K562 (cell line): ENCODE measurements around the gene ZNF473. TPM values are rescaled to one million over a fixed set of nuclear protein-coding genes. Genes with fewer than 3 reads are reported as not detected.

Experiments
- ATAC-seq: fragments of 200-7000 bp; cut with Tn5 transposase; 3 replicates; pipeline ENCODE4 v1.9.1; 2020; ENCODE audit warnings: moderate library complexity
- BruUV-seq: library from RNA; stranded (reverse); fragments of 400-500 nt; replicated peaks from 2 replicates; lab custom pipeline; 2021; lab: Mats Ljungman, UMichigan
- CTCF ChIA-PET: fragments of 300-600 bp; formaldehyde crosslinking; extraction: SDS; loops from one replicate; lab custom pipeline; 2021; ENCODE audit warnings: low intra/inter-chr PET ratio; lab: Yijun Ruan, JAX
- POLR2A ChIA-PET: fragments of 300-600, 350-650 bp; sonication (Branson Sonifier 250); formaldehyde crosslinking; extraction: SDS; loops from one replicate; lab custom pipeline; 2021; ENCODE audit warnings: antibody characterized with exemption, inconsistent platforms; lab: Yijun Ruan, JAX
- DNase-seq, 4 experiments: peaks; one replicate each; pipeline versions ENCODE4 v3.0.0 to v3.0.0-alpha.2; 2011 to 2018; ENCODE audit warnings: low spot score in 3 of 4, mixed read lengths in 3 of 4; ENCODE audit errors: extremely low read depth in 1 of 4
- FAIRE-seq: peaks from 2 replicates; lab custom pipeline; 2011; peaks lifted over from hg19 to GRCh38; lab: Jason Lieb, UNC
- H2AFZ ChIP-seq: 2 replicates; pipeline ENCODE4 v1.6.0; 2011; ENCODE audit warnings: low read depth, low read length, control low read depth, inconsistent platforms
- H3K27ac ChIP-seq: fragments of 200-600 bp; 3 replicates; pipeline ENCODE4 v1.8.0; 2011; ENCODE audit warnings: low read depth, mild to moderate bottlenecking, control low read depth, inconsistent platforms, low read length, moderate library complexity, mixed read lengths; ENCODE audit errors: extremely low read depth
- H3K27me3 ChIP-seq, 2 experiments: fragments of 300-600 bp in 1 of 2; 2 replicates in 1 of 2; 3 replicates in 1 of 2; pipeline versions ENCODE4 v1.6.0 to v1.8.0; 2011; ENCODE audit warnings: inconsistent platforms in 2 of 2, low read length in 2 of 2, mild to moderate bottlenecking in 1 of 2, mixed read lengths in 1 of 2, moderate library complexity in 1 of 2; ENCODE audit not compliant: control insufficient read depth in 2 of 2, insufficient read depth in 2 of 2
- H3K36me3 ChIP-seq: fragments of 300-600 bp; 3 replicates; pipeline ENCODE4 v1.8.0; 2011; ENCODE audit warnings: mild to moderate bottlenecking, low read length, inconsistent platforms; ENCODE audit not compliant: control insufficient read depth, insufficient read depth
- H3K4me1 ChIP-seq, 2 experiments: fragments of 200-600 bp in 1 of 2; replicated peaks in 1 of 2; 2 replicates in 1 of 2; 3 replicates in 1 of 2; pipeline versions ENCODE4 v1.5.1 to v1.8.0; 2011; ENCODE audit warnings: inconsistent platforms in 2 of 2, low read length in 2 of 2, mild to moderate bottlenecking in 1 of 2, mixed read lengths in 1 of 2, moderate library complexity in 1 of 2; ENCODE audit not compliant: control insufficient read depth in 2 of 2, insufficient read depth in 2 of 2
- H3K4me2 ChIP-seq: 2 replicates; pipeline ENCODE4 v1.6.1; 2011; ENCODE audit warnings: low read length, control low read depth, inconsistent platforms, mixed read lengths; ENCODE audit not compliant: insufficient read depth
- H3K4me3 ChIP-seq: fragments of 200-600 bp; sonication (generic), shearing (Covaris generic); 2 replicates; pipeline ENCODE4 v1.5.1; 2016; ENCODE audit warnings: control low read depth, inconsistent platforms
- H3K79me2 ChIP-seq: fragments of 200-600 bp; 3 replicates; pipeline ENCODE4 v1.8.0; 2011; ENCODE audit warnings: low read length, inconsistent platforms; ENCODE audit not compliant: control insufficient read depth, insufficient read depth
- H3K9ac ChIP-seq, 2 experiments: 2 replicates each; pipeline versions ENCODE4 v1.6.0 to v1.6.1; 2011; ENCODE audit warnings: low read depth in 2 of 2, low read length in 2 of 2, control low read depth in 1 of 2, inconsistent platforms in 1 of 2, mild to moderate bottlenecking in 1 of 2, mixed read lengths in 1 of 2; ENCODE audit not compliant: insufficient read depth in 1 of 2
- H3K9me1 ChIP-seq: one replicate; pipeline ENCODE4 v1.6.0; 2011; ENCODE audit warnings: inconsistent platforms, mild to moderate bottlenecking, low read length, moderate library complexity; ENCODE audit not compliant: control insufficient read depth, insufficient read depth
- H3K9me3 ChIP-seq: replicated peaks from 2 replicates; pipeline ENCODE4 v1.5.1; 2011; ENCODE audit warnings: low read depth, low read length, inconsistent platforms; ENCODE audit not compliant: control insufficient read depth, insufficient read depth
- H4K20me1 ChIP-seq: replicated peaks from 2 replicates; pipeline ENCODE4 v1.6.1; 2011; ENCODE audit warnings: low read length, inconsistent platforms, mixed read lengths; ENCODE audit not compliant: control insufficient read depth, insufficient read depth
- CGGBP1 ChIP-seq: fragments of 250-450 bp; sonication (Bioruptor Pico); IDR thresholded peaks from 2 replicates; pipeline ENCODE4 v1.9.0; 2021; ENCODE audit warnings: mild to moderate bottlenecking
- CREB3 ChIP-seq: fragments of 450-650 bp; conservative IDR thresholded peaks from 2 replicates; pipeline ENCODE4 v1.6.1; 2016; ENCODE audit warnings: missing genetic modification characterization, low read depth, mild to moderate bottlenecking, missing compliant biosample characterization, moderate library complexity
- FOXM1 ChIP-seq, 2 experiments: fragments of 450-650 bp in 1 of 2; sonication (generic) in 1 of 2; formaldehyde crosslinking in 1 of 2; IDR thresholded peaks; 2 replicates each; pipeline versions ENCODE4 v1.6.1 to v1.9.0; 2017 to 2022; ENCODE audit warnings: low read depth in 2 of 2, mild to moderate bottlenecking in 2 of 2, missing genetic modification reagents in 1 of 2, moderate library complexity in 1 of 2
- NFIC ChIP-seq: fragments of 450-650 bp; IDR thresholded peaks from 2 replicates; pipeline ENCODE4 v1.6.1; 2017; ENCODE audit warnings: mild to moderate bottlenecking, inconsistent platforms
- NFIX ChIP-seq: fragments of 250-450 bp; sonication (Bioruptor Pico); IDR thresholded peaks from 2 replicates; pipeline ENCODE4 v1.4.0; 2020; ENCODE audit warnings: low read depth, mild to moderate bottlenecking, moderate library complexity
- PRDM10 ChIP-seq: fragments of 450-650 bp; IDR thresholded peaks from 2 replicates; pipeline ENCODE4 v1.6.1; 2018; ENCODE audit not compliant: partially characterized antibody
- RBFOX2 ChIP-seq: fragments of 200-400 bp; formaldehyde crosslinking; IDR thresholded peaks from 2 replicates; pipeline ENCODE4 v1.6.1; 2017; ENCODE audit warnings: low read depth, mild to moderate bottlenecking, low read length, moderate library complexity
- THRAP3 ChIP-seq: fragments of 450-650 bp; IDR thresholded peaks from 2 replicates; pipeline ENCODE4 v1.6.1; 2016; ENCODE audit warnings: mild to moderate bottlenecking, inconsistent platforms, borderline replicate concordance
- ZC3H8 ChIP-seq: fragments of 450-650 bp; IDR thresholded peaks from 2 replicates; pipeline ENCODE4 v1.6.1; 2017
- WGBS: fragments of 100-300 bp; shearing (Covaris generic); methylation state at CpG from one replicate; pipeline ENCODE4 v1.1.6; 2016; ENCODE audit warnings: low coverage, mixed read lengths; ENCODE audit not compliant: insufficient coverage; ENCODE audit errors: missing lambda C conversion rate; 5-methylcytosine and 5-hydroxymethylcytosine counted together
- in situ Hi-C: fragments of 300-500 bp; cut with MboI; formaldehyde crosslinking; loops from 4 replicates; pipeline ENCODE4 v1.15.0; 2018; ENCODE audit warnings: inconsistent platforms, mixed read lengths
- intact Hi-C: fragments of 100-400 bp; cut with micrococcal nuclease; formaldehyde crosslinking; loops from 2 replicates; pipeline ENCODE4 v1.14.2; 2022
- polyA plus RNA-seq, 8 experiments: library from polyadenylated mRNA; depleted of rRNA in 4 of 8; stranded (reverse) in 5 of 8; unstranded in 3 of 8; fragments of >200 nt; fragmentation: Nextera tagmentation in 2 of 8; fragmentation: Illumina TruSeq in 1 of 8; extraction: Ambion mirVana in 2 of 8; extraction: Trizol in 1 of 8; gene quantifications; 2 replicates each; pipeline versions ENCODE4 v1.2.1 to v1.2.3, GENCODE V29; 2011 to 2014; ENCODE audit warnings: inconsistent platforms in 1 of 8, missing spikeins in 1 of 8
- total RNA-seq, 7 experiments: library from RNA; depleted of rRNA in 6 of 7; stranded (reverse); fragments of >200 nt in 6 of 7; fragmentation: Illumina TruSeq in 2 of 7; extraction: Trizol in 2 of 7; gene quantifications; 2 replicates each; pipeline versions ENCODE4 v1.2.1 to v1.2.3, GENCODE V29; 2011 to 2021; ENCODE audit warnings: low replicate concordance in 1 of 7
- TF ChIP-seq, protein P1 (sequence below): sonication (generic); formaldehyde crosslinking; IDR thresholded peaks from 2 replicates; pipeline ENCODE4 v1.8.1; 2022; ENCODE audit warnings: missing genetic modification reagents

The ZNF473 gene
- total and polyA plus RNA-seq, 9 of the 15 experiments (the other 6 are each of a cell fraction or from before 2014, with no cell fraction given) = 8.2 to 34.0 (median 28.5) TPM

DNA sequence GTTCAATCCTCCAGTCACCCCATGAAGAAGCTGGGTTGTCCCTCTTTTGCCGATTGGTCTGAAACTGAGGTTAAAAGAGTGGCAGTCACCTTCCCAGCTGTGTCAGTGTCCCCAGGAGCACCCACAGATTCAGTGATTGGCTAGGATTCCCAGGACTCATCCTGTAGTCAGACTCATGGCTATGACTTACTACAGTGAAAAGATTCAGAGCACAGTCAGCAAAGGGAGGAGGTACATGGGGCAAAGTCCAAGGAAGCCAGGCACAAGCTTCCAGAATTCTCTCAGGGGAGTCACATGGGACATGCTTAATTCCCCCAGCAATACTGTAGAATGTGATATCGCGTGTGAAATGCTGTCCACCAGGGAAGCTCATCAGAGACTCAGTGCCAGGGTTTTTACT is 14.2 kb downstream of the ZNF473 start (continued):
- TF ChIP-seq, protein P1, sequence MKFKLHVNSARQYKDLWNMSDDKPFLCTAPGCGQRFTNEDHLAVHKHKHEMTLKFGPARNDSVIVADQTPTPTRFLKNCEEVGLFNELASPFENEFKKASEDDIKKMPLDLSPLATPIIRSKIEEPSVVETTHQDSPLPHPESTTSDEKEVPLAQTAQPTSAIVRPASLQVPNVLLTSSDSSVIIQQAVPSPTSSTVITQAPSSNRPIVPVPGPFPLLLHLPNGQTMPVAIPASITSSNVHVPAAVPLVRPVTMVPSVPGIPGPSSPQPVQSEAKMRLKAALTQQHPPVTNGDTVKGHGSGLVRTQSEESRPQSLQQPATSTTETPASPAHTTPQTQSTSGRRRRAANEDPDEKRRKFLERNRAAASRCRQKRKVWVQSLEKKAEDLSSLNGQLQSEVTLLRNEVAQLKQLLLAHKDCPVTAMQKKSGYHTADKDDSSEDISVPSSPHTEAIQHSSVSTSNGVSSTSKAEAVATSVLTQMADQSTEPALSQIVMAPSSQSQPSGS (CRISPR knock-in tag) = no peak
- TF ChIP-seq CREB3 (no peak), ZC3H8 (no peak), CGGBP1 (CRISPR knock-in tag) (no peak), FOXM1 (IDR thresholded peaks at IDR 0.05; ENCODE audit: low read depth) (no peak), FOXM1 (CRISPR knock-in tag; IDR thresholded peaks at IDR 0.05; ENCODE audit: low read depth) (no peak)

DNA sequence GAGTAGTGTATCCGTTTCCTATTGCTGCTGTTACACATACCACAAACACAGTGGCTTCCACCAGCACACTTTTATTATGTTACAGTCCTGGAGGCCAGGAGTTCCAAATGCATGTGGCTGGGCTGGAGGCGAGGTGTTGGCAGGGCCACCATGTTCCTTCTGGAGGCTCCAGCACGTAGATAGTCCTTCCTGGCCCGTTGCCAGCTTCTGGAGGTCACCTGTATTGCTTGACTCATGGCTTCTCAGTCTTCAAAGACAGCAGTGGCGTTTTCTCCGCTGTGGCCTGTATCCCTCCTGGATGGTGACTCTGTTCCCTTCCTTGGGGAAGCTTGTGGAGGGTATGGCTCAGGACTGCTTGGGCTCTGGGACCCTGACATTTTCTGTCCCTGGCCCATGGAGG is 15.2 kb downstream of the ZNF473 start:
- Histone ChIP-seq H3K27me3 (no peaks in the 10 kb centered on the region), H3K36me3 (peaks cover 90% of the 10 kb centered on the region), H3K79me2 (0 out of 3 replicates have a peak, but pooled peaks cover 3% of the 10 kb centered on the region), H3K27ac (no peak overlapping the region), H4K20me1 (no peaks in the 10 kb centered on the region)
- 0 out of 2 replicates have a peak, but pooled peaks have one; percentile 11 for TF ChIP-seq RBFOX2
- TF ChIP-seq THRAP3 = no peak
- peak; percentile 93 for TF ChIP-seq NFIC
- peak; percentile 65 for TF ChIP-seq NFIX (CRISPR knock-in tag)
- no peak for TF ChIP-seq PRDM10
- TF ChIP-seq, all 486 proteins: peak for 3
- Histone ChIP-seq H3K4me1 (no peaks in the 10 kb centered on the region), H2AFZ (no peak overlapping the region), H3K9me3 (peaks cover 50% of the 10 kb centered on the region), H3K9me1 (no peaks in the 10 kb centered on the region), H3K4me3 (no peak overlapping the region), H3K4me2 (no peak overlapping the region), H3K9ac (no peak overlapping the region)
- intact Hi-C loops = no loop called here
- FAIRE-seq (no peak), ATAC-seq (no peak), DNase-seq (no peak)
- no TSS peak for BruUV-seq
- ChIA-PET CTCF (no interaction called here), POLR2A (interaction anchor here (1.0 to 1.8 kb wide), 4 partner anchors 9 to 16 kb away, joined by 3 to 6 read pairs (median 3); partner anchors contain the start of gene VRK3)
- WGBS = 92% methylated on average over 6 of the region's 6 CpGs
- in situ Hi-C loops = no loop called here
